ENCODE results near the gene FMC1. TPM values are rescaled to one million over a fixed set of nuclear protein-coding genes. Genes with fewer than 3 reads are reported as not detected.

The FMC1 gene
- total RNA-seq: 15.3 and 16.6 TPM in 2 replicates

GRCh38 chr7:139341058-139341775, at the start of gene FMC1:
Gene FMC1 (plus strand): TSS chr7:139341337. CDS start chr7:139341385, 48 bp downstream.

GRCh38 chr7:139359366-139360209, 18.5 kb downstream of the FMC1 start, which contains the start of gene LUC7L2:
Gene LUC7L2 (plus strand): TSS chr7:139359894. CDS start chr7:139360262, 368 bp downstream.

Other genes with a start within 250 kb of the FMC1 start
- gene ZC3HAV1, start 231.6 kb upstream of the FMC1 start, total RNA-seq: 28.8 and 29.5 TPM in 2 replicates
- 2.3 and 5.5 TPM in 2 replicates for gene UBN2, start 110.1 kb upstream of the FMC1 start, total RNA-seq
- 30.0 and 48.5 TPM in 2 replicates for gene LUC7L2, start 18.6 kb downstream of the FMC1 start, total RNA-seq
- not detected in 2 replicates for gene KLRG2, start 142.3 kb downstream of the FMC1 start, total RNA-seq
- not detected in 2 replicates for gene CLEC2L, start 182.3 kb downstream of the FMC1 start, total RNA-seq

All from epithelial cell of alveolus of lung (primary cell).